HG03064 (cell line): ENCODE results near the gene MAD1L1.
"Not testable (repeated sequence)": the region's sequence is repeated elsewhere in the genome, so short reads cannot be mapped to it uniquely, and the experiment has no call there.

Experiments used
- ATAC-seq: cut with Tn5 transposase; IDR thresholded peaks from one replicate; pipeline ENCODE4 v1.9.1; 2021; ENCODE audit warnings: low read depth; ENCODE audit not compliant: unreplicated experiment

MAD1L1 gene

DNA sequence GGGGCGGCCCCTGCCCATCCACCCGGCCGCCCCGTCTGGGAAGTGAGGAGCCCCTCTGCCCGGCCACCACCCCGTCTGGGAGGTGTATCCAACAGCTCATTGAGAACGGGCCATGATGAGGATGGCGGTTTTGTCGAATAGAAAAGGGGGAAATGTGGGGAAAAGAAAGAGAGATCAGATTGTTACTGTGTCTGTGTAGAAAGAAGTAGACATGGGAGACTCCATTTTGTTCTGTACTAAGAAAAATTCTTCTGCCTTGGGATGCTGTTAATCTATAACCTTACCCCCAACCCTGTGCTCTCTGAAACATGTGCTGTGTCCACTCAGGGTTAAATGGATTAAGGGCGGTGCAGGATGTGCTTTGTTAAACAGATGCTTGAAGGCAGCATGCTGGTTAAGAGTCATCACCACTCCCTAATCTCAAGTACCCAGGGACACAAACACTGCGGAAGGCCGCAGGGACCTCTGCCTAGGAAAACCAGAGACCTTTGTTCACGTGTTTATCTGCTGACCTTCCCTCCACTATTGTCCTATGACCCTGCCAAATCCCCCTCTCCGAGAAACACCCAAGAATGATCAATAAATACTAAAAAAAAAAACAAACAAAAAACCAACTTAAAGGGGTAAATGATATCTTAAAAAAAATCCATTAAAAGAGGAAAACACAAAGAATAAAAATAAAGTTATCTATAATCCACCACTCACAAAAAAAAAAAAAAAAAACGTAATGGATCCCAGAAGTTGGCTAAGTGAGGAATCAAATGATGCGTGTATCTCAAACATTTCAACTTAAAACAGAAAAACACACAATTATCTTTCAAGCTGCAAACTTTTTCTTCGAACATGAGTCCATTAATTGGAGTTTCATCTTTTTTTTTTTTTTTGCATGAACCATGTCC is 70.5 kb downstream of the MAD1L1 start:
- ATAC-seq: not testable (repeated sequence)

DNA sequence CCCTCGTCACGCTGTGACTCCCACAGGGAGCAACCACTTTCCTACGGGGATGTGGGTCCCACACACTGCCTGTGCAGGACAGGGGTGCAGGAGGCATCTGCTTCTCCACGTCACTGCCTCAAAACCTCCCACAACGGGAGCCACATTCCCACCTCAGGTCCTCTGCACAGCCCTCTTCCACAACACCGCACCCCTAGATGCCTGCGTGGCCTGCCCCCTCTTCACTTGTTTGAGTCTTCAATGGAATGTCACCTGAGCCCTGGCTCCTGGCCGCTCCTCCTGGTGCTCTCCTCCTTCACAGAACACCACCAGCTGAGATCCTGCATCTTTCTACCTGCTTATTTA is 73.6 kb downstream of the MAD1L1 start:
- no peak for ATAC-seq

GRCh38 chr7:2158331-2159175 is 74.2 kb downstream of the MAD1L1 start:
- ATAC-seq: no peak

- ATAC-seq: no peak
Observed at GRCh38 chr7:2157473-2158279, 75.1 kb downstream of the MAD1L1 start.

- ATAC-seq: no peak
Observed at GRCh38 chr7:2156756-2157472, 75.8 kb downstream of the MAD1L1 start.

DNA sequence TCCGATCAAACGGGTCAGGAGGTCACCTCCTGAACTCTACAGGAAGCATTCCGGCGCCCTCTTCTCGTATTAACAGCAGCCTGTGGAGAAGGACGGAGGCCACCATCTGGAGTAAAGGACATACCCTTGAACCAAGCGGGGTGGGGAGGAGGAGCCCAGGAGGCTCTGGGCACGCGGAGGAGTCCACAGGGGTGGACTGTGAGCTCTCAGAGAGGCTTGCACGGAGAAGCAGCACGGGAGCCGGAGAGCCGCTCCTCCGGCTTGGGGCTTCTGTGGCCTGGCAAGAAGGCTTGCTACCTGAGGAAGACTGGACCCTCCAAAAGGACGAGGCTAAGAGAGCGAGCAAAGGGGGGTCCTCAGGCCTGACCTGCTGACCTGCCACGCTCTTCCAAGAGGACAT is 77.9 kb downstream of the MAD1L1 start:
- ATAC-seq: no peak

- ATAC-seq: no peak
Observed at GRCh38 chr7:2154121-2154520, 78.6 kb downstream of the MAD1L1 start.

GRCh38 chr7:2152646-2153045 is 80.1 kb downstream of the MAD1L1 start:
- no peak for ATAC-seq

GRCh38 chr7:2151801-2152612 is 80.7 kb downstream of the MAD1L1 start:
- ATAC-seq: no peak

GRCh38 chr7:2151237-2151636 is 81.5 kb downstream of the MAD1L1 start:
- ATAC-seq: no peak

DNA sequence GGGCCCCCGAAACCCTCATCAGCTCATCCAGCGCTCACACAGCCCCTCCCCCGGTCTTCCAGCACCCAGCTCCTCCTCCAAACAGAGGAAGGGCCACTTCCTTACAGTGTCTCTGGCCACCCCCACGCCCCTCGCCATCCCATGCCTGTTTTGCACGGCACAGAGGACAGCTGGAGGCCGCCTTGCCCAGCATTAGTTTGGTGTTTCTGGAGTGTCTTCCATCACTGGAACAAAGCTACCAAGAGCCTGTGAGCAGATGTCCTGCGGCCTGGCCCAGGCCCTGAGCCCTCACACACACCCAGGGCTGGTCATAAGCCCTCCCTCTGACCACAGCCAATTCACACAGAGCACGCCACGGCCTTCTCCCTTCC is 82.3 kb downstream of the MAD1L1 start:
- ATAC-seq: no peak

DNA sequence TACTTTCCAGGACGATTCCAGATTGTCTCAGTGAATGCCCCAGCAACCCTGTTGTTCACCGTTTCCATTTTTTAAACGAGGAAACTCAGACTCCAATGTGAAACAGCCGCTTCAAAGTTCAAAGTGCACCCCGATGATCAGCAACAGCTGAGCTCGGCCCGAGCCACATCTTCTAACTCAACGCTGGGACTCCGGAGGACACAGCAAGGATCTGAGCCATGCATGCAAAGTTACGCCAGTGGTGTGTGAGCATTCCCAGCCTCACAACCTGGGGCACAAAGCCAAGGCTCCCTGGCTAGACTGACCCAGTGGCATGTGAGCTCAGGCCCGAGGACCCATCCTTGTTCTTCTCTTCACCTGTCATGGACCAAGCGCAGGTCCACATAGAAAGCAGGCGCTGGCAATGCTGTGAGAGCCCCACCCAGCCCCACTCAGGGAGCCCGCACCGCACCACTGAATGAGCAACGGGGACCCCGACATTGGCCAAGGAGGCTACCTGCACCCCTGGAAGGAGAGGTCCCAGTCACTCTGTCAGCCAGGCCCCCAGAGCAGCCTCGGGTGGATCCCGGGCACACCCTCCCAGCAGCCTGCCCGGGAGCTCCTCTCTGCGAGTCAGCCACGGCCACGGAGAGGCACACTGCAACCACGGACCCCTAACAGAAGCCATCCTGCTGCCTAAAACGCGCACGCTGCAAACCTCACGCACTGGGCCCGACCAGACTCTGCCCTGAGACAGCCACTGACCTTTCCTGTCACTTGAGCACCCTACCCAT is 82.9 kb downstream of the MAD1L1 start:
- ATAC-seq: no peak

GRCh38 chr7:2148814-2149213 is 83.9 kb downstream of the MAD1L1 start:
- no peak for ATAC-seq

DNA sequence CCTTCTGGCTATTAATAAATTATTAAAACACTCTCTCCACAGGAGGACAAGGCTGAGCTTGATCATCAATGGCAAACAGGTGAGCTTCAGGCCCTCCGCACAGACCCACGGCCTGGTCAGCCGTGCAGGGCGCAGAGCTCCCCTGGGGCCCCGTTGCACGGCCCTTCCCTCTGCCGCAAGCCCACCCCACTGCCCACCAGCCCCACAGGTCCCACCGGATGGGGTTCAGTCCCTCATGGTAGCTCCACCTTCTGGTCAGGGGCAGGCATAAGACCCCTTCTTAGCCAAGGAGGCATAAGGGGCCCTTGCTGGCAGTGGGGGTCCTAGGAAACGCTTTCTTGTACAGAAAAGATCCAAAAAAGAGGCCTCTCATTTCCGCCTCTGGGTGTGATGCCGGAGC is 84.6 kb downstream of the MAD1L1 start:
- no peak for ATAC-seq

DNA sequence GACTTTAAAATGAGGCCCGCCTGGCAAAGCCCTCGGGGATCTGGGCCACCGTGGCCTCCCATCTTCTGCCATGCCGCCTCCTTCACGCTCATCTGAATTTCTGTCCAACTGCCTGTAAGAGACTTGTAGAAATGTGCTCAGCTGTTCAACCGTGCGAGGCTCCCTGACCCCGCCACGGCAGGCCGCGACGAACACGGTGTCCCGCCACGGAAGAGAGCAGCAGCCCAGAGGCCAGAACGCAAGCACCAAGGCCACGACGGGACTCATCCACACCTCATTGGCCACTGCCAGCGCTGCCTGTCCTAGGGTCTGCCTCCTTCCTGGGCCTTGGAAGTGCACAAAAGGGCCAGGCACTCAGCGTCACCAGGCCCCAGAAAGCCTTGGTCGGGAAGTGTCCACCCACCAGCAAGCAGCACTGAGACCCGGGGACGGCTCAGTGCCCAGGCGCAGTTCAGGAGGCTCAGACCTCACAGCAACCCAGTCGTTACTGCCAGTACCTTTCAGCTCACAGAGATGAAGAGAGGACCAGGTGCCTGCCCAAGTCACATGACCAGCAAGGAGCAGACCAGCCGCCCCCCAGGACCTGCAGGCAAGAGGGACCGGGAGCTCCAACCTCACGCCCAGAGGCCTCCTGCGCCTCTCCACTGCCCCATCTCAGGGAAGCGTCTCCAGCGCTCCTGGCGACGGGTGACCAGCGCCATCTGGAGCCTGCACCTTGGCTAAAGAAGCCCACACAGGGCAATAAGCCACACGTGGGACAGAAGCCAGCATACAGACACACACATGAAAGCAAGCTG is 85.9 kb downstream of the MAD1L1 start:
- no peak for ATAC-seq

GRCh38 chr7:2145835-2146580 is 86.7 kb downstream of the MAD1L1 start:
- no peak for ATAC-seq

DNA sequence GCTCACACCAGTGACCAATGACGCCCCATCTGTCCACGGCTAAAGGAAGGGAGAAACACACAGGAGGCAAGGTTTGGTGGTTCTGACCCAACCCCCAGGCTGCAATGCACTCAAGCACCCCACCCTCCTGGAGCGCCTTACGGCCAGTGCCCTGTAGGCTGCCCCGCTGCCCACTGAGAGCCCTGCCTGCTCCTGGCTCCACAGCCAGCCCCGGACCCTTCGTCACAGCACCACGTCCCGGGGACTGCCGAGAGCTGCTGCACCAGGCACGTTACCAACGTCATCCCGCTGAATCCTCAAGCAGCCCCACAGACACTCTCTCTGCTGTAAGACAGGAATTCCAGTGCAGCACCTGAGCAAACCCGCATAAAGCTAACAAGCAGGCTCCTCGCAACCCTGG is 87.8 kb downstream of the MAD1L1 start:
- no peak for ATAC-seq
